NCI-H774 (cell line): ENCODE results near the gene IL36RN.

ENCODE experiments used
- DNase-seq: peaks from one replicate; lab custom pipeline; 2025; lab: John Stamatoyannopoulos, UW

Gene IL36RN

DNA sequence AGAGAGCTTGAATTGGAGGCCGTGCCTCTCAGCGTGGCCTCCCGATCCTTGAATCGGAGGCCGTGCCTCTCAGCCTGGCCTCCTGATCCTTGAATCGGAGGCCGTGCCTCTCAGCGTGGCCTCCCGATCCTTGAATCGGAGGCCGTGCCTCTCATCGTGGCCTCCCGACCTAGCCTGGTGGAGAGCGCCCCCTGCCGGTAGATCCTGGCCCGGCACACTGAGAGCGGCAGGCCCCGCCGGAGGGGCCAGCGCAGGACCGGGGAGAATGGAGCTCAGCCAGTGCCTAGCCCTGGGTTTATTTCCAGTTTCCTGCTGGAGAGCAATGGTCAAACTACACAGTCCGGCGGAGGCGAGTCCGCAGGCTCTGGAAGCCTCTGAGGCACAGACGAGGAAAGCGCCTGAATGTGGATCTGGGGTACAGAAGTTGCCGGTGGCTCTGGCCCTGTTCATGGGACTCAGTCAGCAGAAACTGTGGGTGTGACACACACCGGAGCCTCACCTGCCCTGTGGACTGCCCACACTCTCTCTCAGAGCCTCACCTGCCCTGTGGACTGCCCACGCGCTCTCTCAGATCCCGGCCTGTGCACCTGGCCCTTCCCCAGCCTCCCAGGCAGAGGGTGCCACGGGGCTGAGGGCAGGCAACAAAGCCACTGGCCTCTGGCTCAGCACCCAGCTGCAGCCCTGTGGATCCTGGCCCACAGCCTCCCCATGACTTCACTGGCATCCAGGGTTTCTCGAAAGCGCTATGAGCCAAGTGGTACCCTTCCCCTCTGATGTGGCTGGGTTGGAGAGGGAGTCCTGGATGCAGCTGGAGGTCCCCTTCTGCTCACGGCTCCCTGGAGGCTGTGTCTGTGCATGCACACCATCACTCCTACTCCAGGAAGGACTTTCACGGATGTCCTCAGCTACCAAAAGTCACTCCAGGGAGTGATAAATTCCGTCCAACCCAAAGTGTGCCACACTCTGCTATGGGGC, 7.8 kb upstream of the IL36RN start:
- no peak for DNase-seq

DNA sequence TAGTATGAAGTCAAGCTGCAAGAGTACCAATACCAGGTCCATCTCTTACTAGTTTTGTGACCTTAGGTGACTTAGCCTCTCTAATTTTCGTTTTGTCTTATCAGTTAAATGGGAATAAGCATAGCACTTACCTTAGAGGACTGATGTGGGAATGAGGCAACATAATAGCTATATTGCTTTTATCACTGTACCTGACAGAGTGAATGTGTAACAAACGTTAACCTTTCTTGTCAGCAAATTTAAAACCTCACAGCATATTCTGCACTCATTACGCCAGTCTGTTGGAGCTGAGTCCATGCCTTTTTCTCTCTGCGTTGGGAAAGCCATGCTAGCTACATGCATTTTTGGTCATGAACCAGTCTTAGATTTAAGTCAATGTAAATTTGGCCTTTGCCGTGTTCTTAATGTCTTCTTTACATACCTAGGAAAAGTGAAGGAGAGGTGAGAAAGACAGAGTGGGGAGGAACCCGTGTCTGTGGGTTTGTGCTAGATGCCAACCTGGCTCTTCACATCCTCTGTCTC, 6.5 kb upstream of the IL36RN start, which contains the start of gene IL36B:
TSS of gene IL36B (minus strand) at position 472 of the 522 bp plus-strand sequence.
- DNase-seq, result no peak

DNA sequence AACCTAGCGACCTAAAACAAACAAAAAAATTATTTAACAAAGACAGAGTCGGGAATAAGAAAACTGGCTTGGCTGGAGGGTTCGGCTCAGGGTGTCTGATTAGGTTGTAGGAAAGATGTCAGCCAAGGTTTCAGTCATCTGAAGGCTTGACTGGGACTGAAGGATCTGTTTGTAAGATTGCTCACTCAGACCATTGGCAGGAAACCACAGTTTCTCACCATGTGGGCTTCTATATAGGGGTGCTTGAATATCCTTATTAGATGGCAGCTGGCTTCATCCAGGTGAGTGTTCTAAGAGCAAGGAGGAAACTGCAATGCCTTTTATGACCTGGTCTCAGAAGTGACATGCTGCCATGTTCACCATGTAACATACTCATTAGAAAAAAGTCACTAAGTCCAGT, 5.3 kb upstream of the IL36RN start:
- no peak for DNase-seq

DNA sequence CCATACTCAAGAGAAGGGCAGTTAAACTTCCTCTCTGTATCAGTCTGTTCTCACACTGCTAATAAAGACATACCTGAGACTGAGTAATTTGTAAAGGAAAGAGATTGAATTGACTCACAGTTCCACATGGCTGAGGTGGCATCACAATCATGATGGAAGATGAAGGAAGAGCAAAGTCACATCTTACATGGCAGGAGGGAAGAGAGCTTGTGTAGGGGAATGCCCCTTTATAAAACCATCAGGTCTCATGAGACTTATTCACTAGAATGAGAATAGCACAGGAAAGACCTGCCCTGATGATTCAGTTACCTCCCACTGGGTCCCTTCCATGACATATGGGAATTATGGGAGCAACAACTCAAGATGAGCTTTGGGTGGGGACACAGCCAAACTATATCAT, 4.9 kb upstream of the IL36RN start:
- no peak for DNase-seq

DNA sequence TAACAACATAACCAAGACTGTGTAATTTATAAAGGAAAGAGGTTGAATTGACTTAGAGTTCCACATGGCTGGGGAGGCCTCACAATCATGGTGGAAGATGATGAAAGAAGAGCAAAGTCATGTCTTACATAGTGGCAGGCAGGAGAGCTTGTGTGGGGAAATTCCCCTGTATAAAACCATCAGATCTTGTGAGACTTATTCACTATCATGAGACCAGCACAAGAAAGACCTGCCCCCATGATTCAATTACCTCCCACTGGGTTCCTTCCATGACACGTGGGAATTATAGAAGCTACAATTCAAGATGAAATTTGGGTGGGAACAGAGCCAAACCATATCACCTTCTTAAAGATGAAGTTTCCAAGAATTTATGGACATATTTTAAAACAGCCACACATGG, 2.5 kb upstream of the IL36RN start:
- DNase-seq, result no peak

DNA sequence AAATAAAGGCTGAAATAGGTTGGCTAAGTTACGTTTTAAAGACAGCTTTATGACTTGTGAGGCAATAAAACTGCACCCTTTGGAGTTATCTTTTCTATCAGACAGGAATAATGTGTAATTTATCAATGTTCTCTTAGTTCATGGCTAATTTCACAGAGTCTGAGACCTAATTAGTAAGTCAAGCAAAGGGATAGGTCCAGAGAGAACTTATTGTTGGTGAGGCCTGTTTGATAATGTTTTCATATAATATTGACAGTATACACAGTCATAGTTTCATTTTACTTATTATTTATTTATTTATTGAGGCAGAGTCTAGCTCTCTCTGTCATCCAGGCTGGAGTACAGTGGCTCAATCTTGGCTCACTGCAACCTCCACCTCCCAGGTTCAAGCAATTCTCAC, 1.9 kb upstream of the IL36RN start:
- DNase-seq, result no peak

DNA sequence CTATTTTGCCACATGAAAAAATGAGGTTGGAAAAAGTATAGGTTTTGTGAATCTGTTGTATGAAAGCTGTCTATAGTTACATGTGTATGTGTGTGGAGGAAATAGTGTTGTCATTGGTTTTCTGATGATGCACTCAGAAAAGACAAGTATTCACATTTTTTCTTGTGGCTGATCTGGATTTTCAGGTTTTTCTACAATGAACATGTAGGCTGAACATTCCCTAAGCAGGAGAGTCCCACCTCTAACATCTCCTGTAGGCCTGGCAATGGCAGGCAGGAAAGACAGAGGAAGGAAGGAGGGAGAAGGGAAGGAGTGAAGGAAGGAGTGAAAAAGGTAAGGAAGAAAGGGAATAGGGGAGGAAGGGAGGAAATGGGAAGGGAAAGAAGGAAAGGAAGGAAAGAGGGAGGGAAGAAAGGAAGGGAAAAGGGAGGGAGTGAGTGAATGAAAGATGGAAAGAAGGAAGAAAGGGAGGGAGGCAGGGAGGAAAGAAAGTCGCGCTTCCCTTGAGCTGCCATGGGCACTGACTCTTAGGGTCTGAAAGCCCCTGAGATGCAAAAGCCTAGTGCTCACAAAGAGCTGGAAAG, 495 bp upstream of the IL36RN start:
- DNase-seq, result no peak

DNA sequence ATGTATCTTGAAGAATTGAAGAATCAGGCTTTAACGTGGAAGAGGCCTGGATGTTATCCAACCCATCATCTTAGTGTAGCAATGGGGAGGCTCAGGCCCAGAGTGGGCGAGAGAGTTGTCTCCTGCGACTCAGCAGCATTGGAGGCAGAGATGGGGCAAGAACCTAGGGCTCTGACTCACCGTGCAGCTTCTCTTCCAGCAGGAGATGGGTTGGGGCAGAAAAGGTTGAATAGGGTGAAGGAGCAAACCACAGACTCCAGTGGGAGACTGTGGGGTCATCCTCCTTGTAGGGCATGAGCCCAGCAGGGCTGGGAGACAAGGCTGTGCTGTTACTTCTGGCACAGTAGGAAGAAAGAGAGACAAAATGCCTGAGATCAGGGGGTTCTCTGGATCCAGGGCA, 1.4 kb downstream of the IL36RN start:
- no peak for DNase-seq

DNA sequence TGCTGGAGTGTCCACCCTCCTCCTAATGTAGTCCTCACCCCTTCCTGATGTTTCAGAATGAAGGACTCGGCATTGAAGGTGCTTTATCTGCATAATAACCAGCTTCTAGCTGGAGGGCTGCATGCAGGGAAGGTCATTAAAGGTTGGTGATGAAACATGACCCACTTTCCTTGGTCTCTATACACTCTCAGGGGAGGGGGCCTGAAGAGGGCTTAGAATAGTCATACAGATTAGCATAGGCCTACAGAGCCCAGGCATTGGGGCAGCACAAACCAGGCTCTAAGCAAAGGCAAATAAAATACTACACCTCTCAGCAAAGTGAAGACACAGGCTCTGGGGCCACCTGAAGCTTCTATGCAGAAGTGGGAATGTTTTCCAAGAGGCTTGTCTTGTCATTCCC, 1.8 kb downstream of the IL36RN start:
- no peak for DNase-seq

DNA sequence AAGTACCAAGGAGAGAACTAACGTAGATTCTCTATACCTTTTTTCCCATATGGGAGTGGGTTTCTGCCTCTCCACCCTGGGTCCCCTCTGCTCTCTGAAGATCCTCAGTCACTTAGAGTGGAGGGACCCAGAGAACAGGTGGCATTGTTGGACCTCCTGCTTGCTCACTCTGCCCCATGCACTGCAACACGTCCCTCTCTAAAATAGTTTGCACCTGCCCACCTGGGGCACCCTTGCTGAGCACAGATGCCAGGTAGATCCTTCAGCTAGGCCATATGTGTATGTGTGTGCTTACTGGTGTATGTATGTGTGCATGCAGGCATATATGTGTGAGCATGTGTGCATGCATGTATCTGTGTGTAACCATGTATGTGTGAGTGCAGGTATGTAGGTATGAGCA, 2.2 kb downstream of the IL36RN start:
- no peak for DNase-seq

DNA sequence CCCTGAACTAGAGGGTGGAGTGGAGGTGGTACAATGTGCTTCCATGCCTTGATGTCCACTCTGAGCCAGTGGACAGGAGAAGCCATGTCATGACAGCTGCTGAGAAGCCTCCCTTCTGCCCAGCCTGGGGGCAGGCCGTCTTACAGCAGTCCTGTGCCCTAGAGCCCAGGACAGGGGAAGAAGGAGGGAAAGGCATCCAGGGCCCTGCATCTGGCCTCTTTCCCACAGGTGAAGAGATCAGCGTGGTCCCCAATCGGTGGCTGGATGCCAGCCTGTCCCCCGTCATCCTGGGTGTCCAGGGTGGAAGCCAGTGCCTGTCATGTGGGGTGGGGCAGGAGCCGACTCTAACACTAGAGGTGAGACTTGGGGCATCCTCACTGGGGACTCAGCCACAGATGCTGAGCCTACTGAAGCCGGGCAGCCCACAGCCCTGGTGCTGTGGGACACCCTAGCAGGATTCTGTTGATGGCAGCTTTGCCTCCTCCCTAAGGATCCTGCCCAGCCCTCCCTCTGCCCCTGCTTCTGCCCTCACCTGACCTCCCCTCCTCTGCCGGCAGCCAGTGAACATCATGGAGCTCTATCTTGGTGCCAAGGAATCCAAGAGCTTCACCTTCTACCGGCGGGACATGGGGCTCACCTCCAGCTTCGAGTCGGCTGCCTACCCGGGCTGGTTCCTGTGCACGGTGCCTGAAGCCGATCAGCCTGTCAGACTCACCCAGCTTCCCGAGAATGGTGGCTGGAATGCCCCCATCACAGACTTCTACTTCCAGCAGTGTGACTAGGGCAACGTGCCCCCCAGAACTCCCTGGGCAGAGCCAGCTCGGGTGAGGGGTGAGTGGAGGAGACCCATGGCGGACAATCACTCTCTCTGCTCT, 3.1 kb downstream of the IL36RN start:
- no peak for DNase-seq

DNA sequence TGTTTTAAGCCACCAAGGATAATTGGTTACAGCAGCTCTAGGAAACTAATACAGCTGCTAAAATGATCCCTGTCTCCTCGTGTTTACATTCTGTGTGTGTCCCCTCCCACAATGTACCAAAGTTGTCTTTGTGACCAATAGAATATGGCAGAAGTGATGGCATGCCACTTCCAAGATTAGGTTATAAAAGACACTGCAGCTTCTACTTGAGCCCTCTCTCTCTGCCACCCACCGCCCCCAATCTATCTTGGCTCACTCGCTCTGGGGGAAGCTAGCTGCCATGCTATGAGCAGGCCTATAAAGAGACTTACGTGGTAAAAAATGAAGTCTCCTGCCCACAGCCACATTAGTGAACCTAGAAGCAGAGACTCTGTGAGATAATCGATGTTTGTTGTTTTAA, 5.3 kb downstream of the IL36RN start:
- no peak for DNase-seq

DNA sequence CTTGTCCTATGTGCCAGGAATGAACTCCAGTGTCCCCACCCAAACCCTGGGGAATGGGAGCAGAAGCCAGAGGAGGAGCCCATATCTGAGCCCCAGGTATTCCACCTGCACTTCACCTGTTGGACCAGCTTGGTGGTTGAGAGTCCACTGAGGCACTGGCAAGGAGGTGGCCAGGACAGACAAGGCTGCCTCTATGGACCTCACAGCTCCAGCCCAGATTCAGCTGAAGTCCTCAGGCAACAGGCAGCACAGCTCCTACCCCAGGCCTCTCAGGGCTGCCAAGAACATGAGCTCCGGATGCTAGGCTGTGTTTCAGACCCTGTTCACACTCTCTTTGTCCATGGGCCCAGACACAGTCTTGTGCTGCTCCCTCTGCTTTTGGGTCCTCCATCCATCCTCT, 5.9 kb downstream of the IL36RN start:
- no peak for DNase-seq

DNA sequence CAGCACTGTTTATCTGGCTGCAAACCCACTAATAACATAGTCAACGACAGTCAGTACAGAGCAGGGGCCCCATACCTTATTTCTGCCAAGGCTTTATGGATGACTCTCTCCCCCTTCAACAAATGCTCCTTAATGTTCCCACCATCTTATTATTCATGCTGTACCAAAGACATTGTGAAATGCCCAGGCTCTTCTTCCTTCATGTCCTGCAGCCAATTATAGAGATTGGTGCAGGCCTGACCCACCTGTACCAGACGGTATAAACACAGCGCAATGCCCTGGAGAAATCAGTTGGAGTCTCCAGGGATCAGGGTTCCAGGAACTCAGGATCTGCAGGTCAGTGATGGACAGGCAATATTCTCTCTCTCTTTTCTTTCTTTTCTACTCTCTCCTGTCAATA, 8.7 kb downstream of the IL36RN start, which contains the start of gene IL1F10:
TSS of gene IL1F10 (plus strand) at position 290 of the 400 bp plus-strand sequence. CDS start 4,769 bp downstream, outside the sequence.
- DNase-seq, result no peak

DNA sequence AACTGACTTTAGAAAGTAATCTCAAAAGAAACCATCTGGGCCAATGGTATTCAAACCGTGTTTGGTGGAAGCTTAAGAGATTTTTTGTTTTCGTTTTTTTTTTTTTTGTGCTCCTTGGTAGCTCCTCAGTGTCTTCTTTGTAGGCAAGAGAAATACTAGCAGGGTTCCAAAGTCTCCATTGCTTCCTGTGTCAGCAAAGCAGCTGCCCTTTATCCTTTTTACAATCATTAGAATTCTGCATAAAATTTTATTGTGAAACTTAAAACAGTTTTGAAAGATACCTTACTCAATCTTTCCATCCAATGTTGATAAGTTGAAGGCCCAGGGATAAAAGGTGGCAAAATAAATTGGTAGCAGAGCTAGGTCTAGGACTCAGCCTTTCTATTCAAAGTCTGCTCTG, 9.3 kb downstream of the IL36RN start:
- no peak for DNase-seq

DNA sequence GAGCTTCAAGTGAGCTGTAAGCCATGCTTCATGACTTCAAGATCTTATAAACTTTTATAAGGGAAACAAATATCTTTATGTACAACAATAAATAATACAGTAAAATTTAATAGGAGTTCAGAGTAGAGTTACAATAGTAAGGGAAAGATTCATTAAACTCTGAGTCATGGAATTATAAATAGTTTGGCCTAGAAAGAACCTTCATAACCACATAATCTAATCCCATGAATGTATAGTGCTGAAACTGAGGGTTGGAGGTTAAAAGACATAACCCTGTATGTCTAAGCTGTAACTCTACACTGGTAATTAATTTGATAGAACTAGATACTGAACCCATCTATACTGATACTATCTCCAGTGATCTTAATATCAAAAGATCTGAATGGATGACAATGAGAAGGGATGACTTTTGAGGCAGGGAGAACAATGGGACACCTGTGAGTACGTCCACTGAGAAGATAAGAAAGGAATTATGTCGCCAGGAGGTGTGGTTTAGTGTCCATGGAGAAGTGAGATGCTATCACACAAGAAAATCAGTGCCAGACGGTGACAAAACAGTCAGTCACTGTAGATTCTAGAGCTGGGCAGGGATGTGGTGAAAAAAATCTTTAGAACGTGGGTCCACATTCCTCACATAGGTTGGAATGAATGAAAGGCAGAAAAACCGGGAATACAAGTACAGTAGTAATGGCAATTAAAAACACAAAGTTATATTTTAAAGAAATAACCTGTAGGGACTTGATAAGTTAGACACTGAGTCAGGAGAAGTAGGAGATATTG, 9.9 kb downstream of the IL36RN start:
- no peak for DNase-seq

DNA sequence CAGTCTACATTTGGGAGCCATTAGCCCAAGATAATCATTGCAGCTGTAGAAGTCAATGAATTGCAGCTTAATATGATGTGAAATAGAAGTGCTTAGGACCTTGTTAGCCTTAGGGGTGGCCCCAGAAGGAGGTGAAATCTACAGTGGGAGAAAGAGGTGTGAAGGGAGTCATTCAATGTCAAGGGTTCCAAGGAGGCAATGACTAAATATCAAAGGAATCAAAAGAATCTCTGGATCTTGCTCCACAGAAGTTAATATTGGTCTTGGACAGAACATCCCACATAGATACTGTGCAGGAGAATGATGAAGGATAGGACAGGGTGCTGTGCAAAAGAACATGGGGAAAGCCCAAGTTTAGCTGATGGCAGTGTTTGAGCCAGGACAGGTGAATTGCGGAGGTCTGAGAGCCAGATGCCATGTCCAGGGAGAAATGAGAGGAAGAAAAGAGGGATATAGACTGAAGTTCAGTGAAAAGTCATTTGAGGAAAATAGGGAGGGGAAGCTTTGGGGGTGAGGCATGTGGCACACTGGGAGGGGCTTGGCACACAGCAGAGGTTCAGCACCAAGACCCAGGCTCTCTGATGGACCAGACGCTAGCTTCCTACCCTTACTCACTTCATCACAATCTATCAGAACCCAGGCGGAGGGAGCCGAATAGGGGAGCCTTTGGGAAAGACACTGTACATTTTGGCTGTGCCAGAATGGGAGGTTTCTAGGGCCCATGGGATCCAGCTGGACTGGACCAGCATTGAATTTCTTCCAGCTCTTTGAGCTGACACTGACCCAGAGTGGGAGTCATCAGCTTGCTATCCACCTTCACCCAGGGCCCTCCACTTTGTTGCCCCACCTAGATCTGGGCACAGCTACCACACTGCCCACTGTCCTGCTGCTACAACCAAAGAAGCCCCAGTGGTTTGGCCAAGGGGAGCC, 10.9 kb downstream of the IL36RN start:
- DNase-seq, result no peak

DNA sequence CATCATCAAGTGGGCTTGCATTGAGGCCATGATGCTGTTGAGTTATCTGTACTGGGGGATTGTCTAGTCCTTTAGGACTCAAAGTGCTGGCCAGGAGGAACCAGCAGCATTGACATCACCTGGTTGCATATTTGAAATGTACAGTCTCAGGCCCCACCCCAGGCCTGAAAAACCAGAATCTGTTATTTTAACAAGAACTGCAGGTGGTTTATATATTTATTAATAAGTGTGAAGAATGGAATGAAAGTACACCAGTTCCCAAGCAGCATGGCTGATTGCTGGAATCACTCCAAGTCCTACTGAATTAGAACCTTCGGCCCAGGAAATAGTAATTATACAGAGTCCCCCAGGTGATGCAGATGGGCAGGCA, 11.6 kb downstream of the IL36RN start:
- DNase-seq, result no peak

DNA sequence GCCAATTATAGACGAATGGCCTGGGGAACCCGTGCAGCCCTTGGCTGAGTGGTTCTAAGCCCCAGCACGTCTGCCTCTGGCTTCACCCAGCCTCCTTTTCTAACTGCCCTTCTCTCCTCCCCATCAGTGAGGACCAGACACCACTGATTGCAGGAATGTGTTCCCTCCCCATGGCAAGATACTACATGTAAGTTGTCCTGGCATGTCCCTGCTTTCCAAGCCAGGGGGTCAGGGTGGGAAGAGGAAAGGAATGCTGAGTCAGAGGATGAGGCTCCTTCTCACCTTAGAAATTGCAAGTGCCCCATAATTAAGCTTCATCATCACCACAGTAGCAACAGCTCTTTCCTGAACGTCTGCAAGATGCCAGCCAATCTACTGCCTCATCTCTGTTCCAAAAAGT, 13.6 kb downstream of the IL36RN start:
- no peak for DNase-seq

DNA sequence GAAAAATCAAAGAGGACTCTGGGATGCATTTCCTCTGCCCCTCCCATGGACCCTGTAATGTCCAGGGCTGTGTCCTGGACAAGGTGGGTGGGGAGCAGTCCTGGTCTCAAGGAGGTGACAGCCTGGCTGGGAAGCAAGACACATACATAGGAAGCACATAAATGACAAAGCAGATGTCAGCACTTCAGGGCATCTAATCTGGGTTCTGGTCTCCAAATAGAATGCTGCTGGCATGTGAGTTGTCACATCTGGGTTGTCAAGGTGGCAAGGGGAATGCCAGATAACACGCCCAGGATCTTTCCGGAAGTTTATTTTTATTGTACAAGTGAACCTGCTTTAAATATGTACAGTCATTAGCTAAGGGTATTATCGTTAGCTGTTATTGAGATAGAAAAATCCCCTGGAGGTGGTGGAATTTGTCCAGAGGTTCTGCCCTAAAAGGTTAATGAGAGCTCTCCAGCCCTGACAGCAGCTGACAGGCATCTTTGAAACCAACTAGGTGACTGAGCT, 14.4 kb downstream of the IL36RN start:
- DNase-seq, result no peak
